GM18498 (cell line): Measurements from ENCODE around the gene AGPAT3.

Experiments
- ATAC-seq: cut with Tn5 transposase; IDR thresholded peaks from one replicate; pipeline ENCODE4 v1.9.1; 2021; ENCODE audit warnings: mild to moderate bottlenecking, moderate library complexity; ENCODE audit not compliant: unreplicated experiment

Gene AGPAT3

DNA sequence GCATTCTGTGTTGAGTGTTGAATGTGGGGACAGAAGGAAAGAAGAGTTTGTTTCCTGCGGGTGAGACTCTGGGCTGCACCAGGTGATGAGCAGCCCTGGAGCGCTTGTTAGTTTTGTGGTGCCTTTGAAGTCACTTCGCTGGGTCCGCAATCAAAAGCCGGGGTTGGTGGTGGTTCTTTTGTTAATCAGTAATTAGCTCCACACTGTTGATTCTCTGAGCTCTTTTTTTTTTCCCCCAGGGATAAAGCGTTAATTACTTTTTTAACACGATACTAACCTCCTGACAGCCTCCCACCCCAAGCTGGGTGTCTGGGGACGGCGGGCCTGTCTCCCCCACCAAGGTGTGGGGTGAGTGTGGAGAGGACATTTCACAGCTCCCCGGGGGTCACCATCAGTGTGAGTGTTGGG lies 56.6 kb downstream of the AGPAT3 start:
- ATAC-seq = no peak

DNA sequence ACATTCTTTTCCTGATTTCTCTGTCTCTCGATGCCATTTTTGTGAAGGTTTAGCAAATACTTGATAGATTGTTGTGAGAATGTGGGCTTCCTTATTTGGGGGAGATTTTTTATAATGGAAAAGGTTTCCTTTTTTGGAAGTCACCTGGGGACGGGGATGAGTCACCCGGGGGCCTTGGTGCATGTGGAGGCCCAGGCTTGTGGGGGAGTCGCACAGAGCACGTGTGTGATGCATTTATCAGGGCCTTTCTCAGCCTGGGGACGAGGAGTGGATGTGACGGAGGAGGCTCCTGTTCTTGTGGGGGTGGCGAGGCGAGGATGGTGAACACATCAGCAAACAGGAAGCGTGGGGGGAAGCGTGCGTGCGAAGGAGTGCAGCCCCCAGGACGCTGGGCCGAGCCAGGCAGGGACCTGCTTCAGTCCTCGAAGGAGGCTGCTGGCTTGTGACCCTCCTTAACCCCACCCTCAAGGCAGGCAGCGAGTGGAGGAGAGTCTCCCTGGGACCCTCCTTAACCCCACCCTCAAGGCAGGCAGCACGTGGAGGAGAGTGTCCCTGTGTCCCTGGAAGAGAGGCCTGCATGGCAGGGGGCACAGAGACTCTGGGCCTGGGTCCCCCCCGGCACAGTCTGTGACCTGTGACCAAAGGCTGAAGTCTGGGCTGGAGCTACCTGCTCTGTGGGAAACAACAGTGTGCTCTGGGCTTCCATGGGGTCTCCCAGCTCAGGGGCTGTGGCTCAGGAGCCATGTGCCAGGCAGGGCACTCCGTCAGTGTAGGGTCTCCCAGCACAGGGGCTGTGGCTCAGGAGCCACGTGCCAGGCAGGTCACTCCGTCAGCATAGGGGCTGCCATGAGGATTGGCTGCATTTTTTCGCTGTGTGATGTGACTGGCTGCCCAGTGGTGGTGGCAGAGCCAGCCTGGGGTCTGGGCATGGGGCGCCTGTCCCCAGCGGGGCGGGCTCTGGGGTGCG lies 57.2 kb downstream of the AGPAT3 start:
- no peak for ATAC-seq

DNA sequence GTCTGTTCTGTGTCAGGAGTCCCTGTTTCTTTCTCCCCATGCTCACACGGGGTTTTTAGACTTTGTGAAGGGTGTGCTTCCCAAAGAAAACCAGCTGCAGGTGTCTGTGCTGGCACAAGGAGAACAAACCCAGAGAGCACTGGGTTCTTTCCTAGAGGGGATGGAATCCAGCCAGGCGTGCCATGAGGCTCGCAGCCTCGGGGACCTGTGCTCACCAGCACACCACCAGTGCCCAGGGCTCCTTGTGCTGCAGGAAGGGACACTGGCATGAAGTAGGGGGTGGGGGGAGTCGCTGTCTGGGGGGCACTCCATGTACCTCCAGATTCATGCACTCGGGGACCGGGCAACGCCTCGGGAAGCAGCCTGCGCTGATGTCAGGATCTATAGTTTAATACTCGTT lies 57.9 kb downstream of the AGPAT3 start:
- no peak for ATAC-seq

DNA sequence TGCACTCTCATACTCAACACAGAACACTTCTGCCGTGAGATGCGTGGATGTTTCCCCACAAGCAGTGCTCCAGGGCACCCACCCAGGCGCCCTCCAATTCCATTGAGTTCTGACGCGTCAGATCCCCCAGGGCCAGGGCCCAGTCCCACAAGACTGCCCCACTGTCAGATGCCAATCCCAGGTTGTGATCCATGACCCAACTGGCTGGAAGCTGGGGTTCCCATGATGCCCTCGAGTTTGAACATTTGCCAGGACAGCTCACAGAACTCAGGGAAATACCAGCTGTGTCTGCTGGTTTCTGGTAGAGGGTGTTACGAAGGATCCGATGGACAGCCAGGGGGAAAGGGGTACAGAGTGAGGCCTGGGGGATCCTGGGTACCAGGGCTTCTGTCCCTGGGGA lies 58.4 kb downstream of the AGPAT3 start:
- no peak for ATAC-seq

DNA sequence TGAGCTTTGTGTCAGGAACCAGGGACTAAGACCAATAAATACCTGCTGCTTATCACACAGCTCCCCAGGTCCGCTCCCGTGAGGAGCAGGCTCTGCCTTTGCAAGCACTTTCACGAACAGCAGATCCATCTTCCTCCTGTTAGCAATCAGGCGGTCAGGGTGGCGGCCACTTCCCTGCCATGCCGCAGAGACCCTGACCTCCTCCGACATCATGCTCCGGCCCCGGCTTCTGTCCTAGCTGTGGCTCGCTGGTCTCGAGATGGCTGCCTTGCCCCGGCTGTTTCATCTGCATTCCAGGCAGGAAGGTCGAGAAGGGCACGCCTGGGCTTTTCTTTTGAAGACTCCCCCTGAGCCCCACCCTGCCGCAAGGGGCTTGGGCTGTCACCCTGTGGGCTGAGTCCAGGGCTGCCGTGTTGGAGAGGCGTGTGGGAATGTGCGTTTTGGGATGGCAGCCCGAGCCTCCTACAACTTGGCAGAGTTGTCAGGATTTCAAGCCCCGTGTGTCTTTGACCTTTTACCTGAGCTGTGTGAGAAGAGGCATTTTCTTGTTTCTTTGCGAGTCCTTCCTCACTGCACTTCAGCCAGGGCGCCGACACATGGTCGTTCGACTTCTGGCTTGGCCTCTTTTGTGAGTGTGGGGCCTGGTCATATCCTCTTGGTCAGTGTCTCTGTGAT lies 59.5 kb downstream of the AGPAT3 start:
- ATAC-seq = no peak

DNA sequence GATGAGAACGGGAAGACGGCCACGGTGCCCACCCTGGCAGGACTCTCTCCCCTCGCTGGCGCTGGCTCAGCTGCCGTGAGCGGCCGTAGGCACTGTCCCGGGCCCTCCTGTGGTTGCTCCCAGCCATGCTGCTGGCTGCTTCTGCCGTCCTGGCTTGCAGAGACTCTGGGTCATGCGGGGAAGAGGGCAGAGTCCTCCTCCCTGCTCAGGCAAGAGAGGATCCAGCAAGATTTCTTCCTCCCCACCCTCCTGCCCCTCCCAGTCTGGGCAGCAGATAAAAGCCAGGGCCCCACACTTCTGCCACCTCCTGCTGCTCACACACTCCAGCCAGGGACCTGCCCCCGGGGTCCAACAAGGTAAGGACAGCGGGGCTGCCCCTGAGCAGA lies 60.1 kb downstream of the AGPAT3 start:
- ATAC-seq = no peak

DNA sequence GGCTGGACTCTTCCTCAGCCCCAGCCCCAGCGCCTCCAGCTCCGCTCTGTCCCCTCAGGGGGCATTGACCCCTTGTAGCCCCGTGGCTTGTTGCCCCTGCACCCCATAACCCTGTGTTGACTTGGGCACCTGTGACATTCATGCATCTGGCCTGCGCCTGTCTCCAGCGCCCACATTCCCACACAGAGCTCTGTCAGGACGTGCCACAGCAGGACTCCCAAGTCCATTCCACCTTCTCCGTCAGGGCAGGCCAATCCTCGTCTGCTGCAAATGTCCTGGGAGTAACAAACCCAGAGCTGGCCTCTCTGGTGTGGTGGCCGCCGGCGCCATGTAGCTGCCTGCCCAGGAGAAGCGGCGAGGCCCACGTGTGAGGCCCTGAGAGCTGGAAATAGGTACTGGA lies 60.6 kb downstream of the AGPAT3 start:
- no peak for ATAC-seq

DNA sequence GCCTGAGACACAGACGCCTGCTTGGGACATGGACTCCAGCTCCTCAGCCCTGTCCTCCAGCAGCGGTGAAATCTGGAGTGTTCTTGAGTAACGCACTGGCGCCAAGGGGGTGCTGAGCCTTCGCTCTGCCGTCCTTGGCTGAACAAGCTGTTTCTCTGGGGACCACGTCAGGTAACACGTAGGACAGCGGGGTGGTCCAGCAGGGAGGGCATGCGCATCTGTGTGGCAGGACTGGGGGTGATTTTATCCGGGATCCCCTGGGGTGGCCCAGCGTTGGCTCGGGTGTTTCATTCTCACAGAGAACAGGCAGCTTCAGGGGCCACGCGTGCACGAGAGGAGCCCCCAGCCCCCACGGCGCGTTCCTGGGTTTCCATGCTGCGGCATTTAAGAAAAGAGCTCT lies 61.2 kb downstream of the AGPAT3 start:
- ATAC-seq = no peak

DNA sequence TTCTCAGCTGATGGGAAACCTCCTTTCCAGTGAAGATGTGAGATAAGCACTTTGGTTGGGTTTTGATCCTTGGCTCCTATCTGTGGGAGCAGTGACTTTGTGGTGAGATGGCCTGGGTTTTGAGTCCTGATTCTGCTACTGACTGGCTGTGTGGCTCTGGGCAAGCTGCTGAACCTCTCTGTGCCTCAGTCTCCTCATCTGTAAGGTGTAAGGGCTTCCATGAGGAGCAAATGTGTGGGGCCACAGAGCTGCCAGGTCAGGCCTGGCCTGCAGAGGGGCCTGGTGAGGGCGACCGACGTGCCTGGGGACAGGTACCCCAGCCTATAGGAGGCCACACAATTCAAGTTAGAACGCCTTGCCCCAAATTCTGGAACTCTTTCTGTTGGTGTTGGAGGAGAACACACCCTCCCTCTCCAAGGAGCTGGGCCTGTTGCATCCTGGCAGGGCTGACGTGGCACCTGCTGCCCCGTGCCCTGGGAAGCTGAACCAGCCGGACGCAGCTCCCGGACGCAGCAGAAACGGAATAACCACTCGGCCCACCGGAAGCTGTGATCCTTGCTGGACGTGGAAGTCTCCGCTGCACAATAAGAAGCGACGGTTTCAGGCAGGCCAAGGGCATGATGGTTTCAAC lies 62.7 kb downstream of the AGPAT3 start:
- ATAC-seq = no peak

DNA sequence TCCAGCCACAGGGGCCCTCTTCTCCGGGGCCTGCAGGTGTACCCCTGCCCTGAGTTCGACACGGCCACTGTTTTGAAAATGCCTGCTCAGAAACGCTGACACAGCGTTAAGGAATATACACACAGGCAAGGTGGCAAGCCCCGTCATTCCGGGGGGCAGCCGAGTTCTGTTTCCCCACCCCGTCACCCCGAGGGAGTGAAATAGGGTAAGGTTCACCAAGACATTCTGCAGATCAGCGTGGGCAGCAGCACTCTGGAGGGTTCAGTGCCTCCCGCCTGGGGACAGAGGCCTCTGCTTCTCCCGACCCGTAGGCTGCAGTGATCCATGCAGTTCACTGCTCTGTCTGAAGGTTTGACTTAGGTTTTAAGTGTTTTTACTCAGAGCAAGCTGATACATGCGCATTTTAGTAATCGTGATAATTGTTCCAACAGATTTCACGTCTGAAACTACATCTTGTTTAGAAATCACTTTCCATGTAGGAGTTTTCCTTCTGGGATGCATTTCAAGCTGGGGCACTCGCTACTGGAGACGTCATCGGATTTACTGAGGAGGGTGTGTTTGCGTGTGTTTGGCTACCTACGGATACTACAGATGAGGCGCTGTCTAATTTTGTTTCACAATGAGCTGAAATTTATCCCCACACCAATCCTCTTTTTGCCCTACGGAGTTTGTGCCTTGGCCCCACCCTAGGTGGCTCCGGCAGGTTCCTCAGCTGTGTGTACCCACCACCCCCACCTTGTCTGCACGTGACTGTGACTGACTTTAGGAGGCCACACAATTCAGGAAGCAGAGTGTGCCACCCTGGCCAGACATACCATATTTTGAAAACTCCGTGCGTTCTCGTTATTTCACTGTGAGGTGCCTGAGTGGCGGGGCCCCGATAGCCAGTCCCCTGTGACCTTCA lies 63.5 kb downstream of the AGPAT3 start:
- ATAC-seq = no peak

DNA sequence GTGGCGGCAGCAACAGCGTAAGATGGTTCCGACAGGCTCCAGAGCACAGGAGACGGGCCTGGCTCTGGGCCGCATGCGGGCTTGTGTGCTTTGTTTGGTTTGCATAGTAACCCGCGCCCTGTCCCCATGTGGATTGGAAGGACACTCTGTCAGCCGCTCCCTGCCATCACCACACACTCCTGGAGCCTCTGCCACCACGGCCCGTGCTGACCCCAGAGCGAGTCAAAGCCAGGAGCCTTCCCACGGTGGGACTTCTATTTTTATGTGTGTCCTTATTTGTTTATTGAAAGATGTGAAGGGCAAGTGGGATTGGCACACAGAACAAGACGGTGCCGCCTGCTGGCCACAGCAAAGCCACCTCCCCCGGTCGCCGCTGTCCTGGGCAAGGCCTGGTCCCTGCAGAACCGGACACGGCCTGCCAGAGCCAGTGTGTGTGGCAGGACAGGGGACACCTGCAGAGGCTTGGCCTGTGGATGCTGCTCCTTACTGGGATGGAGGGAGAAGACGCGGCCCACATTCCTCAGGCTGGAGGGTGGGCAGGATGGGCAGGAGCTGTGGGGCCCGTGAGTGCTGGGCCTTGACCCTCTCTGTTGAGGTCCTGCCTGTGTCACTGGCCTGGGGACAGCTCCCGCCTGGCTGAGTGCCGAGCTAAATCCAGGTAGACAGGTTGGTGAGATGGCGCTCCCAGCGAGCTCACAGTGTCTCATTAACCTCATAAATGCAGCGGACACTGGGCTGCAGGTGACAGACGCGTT lies 64.4 kb downstream of the AGPAT3 start:
- no peak for ATAC-seq

DNA sequence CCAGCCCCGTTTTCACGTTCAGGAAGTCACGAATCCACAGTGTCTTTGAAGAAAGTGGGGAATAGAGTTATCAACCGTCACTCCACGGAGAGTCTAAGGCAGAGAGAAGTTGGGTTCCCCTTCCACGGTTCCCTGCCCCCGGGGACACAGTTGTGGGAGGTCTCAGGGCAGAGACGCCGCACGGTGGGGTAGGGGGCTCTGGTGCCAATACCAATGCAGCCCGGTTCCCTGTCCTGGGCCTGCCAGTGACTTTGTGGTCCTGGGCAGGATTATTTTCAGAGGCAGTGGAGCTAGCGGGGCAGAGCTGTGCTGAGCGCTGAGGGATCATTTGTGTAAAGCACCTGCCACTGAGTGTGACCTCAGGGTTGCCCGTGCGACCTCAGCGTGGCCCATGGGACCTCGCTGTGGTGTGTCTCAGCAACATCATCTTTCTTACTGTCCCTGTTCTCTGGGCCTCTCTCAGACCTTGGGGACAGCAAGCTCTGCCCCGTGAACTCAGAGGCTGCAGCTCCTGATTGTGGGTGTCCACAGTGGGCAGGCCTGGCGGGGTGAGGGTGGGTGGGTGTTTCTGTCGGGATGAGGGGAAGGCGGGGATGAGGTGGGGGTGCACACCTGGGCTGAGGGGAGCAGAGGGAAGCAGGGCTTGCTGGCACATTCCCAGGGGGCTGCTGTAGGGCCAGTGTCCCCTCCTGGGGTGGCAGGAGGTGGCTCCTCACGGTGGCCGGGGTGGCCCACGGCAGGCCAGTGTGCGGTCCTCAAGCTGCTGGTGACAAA lies 65.2 kb downstream of the AGPAT3 start:
- ATAC-seq = no peak

DNA sequence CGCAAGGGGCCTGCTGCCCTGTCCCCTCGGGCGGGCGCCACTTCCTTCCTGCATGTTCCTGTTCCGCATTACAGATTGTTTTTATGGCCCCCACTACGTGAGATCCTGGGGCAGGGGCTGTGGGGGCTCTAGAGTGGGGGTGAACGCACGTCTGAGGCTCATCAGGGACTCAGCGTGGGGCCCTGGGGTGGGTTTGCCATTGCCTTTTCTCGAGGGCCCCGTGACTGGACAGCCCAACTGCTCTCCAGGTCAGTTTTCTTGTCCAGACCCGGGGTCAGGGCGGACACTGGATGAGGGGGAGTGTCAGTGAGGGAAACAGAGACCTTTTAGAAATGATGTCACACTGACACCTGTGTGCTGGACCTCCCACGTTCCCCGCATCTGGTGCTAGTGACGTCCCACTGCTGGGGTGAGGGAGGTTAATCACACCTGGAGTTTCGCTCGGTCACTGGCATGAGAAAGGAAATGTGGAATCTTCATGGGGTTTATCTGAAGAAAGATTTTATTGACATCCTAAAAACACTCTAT lies 65.9 kb downstream of the AGPAT3 start:
- no peak for ATAC-seq

DNA sequence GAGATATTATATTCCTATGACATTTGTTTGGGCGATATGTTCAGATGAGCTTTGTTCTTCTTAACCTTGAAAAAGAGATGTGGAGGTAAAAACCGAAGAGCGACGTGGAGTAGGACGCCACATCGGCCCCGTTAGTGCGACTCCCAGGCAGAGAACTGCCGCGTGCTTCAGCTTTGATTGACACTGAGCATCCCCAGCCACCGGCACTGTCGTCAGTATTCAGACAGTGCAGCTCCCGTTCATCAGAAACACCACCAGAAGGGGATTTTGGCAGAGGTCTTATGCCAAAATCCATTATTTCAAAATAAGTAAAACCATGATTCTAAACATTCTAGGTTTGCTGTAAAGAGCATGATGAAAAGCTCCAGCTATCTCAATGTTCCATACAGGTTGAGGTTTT lies 66.5 kb downstream of the AGPAT3 start:
- ATAC-seq = no peak

DNA sequence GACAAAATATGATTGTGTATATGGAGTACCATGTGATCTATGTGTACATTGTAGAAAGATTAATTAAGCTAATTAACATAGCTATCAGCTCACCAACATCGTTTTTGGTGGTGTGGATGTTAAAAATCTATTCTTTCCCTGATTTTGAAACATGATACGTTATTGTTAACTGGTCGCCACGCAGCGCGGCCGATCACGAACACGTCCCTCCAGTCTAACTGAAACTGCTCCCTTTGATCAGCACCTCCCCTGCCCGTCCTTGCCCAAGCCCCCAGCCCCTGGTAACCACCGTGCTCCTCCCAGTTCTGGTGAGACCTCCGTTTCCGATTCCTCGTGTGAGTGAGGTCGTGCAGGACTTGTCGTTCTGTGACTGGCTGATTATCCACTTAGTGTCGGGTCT lies 67.0 kb downstream of the AGPAT3 start:
- no peak for ATAC-seq

DNA sequence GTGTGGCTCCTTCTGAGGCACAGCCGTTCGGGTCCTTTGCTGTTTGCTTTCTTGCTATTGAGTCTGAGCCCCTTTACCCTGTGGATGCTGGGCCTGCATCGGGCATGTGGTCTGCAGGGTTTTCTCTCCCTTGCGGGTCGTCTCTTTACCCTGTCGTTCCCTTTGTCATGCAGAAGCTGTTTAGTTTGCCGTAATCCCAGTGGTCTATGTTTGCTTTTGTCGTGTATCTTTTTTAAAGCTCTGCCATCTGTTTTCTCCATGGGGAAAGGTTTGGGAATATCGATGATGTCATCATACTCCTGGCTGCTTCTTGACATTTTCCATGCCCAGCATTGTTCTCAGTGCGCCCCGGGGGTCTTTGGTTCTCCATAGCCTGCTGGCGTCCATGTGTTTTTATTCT lies 68.2 kb downstream of the AGPAT3 start:
- ATAC-seq = no peak

DNA sequence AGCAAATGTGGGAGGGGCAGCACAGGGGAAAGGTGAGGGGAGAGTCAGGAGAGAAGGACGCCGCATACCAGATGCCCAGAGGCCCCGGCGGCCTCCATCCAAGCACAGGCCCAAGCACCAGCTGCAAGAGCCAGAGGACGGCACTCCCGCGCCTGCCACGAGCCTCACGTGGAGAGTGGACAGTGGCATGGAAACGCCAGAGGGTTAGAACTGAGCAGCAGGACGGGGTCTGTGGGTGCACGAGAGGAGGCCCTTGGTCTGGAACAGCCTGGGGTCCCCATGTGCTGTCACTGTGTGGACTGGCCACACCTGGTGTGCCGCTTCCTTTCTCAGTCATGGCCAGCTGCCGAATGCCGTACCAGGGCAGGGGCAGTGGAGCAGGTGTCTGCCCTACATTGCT lies 68.7 kb downstream of the AGPAT3 start:
- no peak for ATAC-seq

DNA sequence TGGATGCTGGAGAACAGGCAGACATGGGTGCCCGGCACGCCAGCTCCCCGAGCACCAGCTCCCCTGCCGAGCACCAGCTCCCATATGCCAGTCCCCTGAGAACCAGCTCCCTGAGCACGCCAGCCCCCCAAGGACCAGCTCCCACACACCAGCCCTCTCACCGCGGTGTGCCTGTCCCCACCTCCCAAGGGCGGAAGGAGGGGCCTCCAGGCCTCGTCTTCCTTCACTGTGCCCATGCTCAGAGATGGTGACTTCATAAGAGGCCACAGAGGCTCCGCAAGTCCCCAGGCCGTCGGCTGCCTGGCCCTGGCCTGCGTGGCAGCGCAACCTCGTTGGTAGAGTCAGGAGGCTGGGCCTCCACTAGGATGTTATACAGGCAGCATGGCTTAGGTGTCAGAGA lies 69.1 kb downstream of the AGPAT3 start:
- ATAC-seq = no peak
